Medulla oblongata (tissue), 1 donor: ENCODE measurements around the gene CFL1.

Experiments used
- DNase-seq: peaks from one replicate; pipeline ENCODE4 v3.0.0-alpha.2; 2015; ENCODE audit errors: extremely low spot score

The CFL1 gene

GRCh38 chr11:65887723-65888162 lies 29.8 kb upstream of the CFL1 start:
- no peak for DNase-seq

GRCh38 chr11:65886826-65887722 lies 29.1 kb upstream of the CFL1 start:
- DNase-seq: no peak

GRCh38 chr11:65885808-65886536 lies 28.0 kb upstream of the CFL1 start:
- no peak for DNase-seq

GRCh38 chr11:65885231-65885630 lies 27.3 kb upstream of the CFL1 start:
- DNase-seq: no peak

GRCh38 chr11:65884716-65885092 lies 26.7 kb upstream of the CFL1 start:
- peak; percentile 86 for DNase-seq

- DNase-seq: no peak
Observed at GRCh38 chr11:65883786-65884715, 26.1 kb upstream of the CFL1 start.

- no peak for DNase-seq
Observed at GRCh38 chr11:65883058-65883761, 25.2 kb upstream of the CFL1 start.

GRCh38 chr11:65882120-65883057 lies 24.4 kb upstream of the CFL1 start:
- DNase-seq: no peak

GRCh38 chr11:65880844-65881421 lies 23.0 kb upstream of the CFL1 start:
- DNase-seq: no peak

GRCh38 chr11:65880027-65880426 lies 22.0 kb upstream of the CFL1 start:
- no peak for DNase-seq

- DNase-seq: no peak
Observed at GRCh38 chr11:65879617-65880016, 21.6 kb upstream of the CFL1 start, which contains the start of gene CTSW. Gene CTSW, plus strand, starts transcription at chr11:65879837. Its CDS starts 18 bp downstream, at chr11:65879855.

GRCh38 chr11:65873318-65874156 lies 15.6 kb upstream of the CFL1 start:
- peak; percentile 94 for DNase-seq

- DNase-seq: no peak
Observed at GRCh38 chr11:65872586-65873317, 14.8 kb upstream of the CFL1 start, which contains the start of gene EFEMP2. Gene EFEMP2, minus strand, starts transcription at chr11:65872800. Its CDS starts 446 bp downstream, at chr11:65872354.

GRCh38 chr11:65871811-65872548 lies 14.0 kb upstream of the CFL1 start:
- DNase-seq: no peak

- DNase-seq: no peak
Observed at GRCh38 chr11:65870706-65871681, 13.0 kb upstream of the CFL1 start.

GRCh38 chr11:65870307-65870658 lies 12.3 kb upstream of the CFL1 start:
- no peak for DNase-seq
